IMR-90 (cell line): ENCODE measurements around the gene FAM53B. TPM values are rescaled to one million over a fixed set of nuclear protein-coding genes. Genes with fewer than 3 reads are reported as not detected.

ENCODE experiments used
- ATAC-seq: fragments of 200-7000 bp; cut with Tn5 transposase; 2 replicates; pipeline ENCODE4 v1.9.1; 2020; ENCODE audit warnings: low read depth, mild to moderate bottlenecking, moderate library complexity
- BruUV-seq: library from RNA; stranded (reverse); fragments of 400-500 nt; replicated peaks from 2 replicates; lab custom pipeline; 2021; lab: Mats Ljungman, UMichigan
- CTCF ChIA-PET: fragments of 300-600 bp; formaldehyde crosslinking; extraction: SDS; loops from one replicate; lab custom pipeline; 2021; ENCODE audit warnings: antibody characterized with exemption; lab: Yijun Ruan, JAX
- POLR2A ChIA-PET: fragments of 300-600 bp; sonication (Branson Sonifier 250); formaldehyde crosslinking; loops from one replicate; lab custom pipeline; 2022; ENCODE audit warnings: antibody characterized with exemption; ENCODE audit not compliant: unreplicated experiment; lab: Charles Lee
- DNase-seq: peaks from one replicate; pipeline ENCODE4 v3.0.0; 2013
- H2AFZ ChIP-seq: replicated peaks from 2 replicates; pipeline ENCODE3; 2013; ENCODE audit warnings: low read length, mild to moderate bottlenecking; ENCODE audit not compliant: poor library complexity
- H2AK5ac ChIP-seq: 2 replicates; pipeline ENCODE4 v1.6.1; 2013; ENCODE audit warnings: low read depth, low read length, inconsistent platforms
- H2AK9ac ChIP-seq: replicated peaks from 2 replicates; pipeline ENCODE3; 2013; ENCODE audit warnings: mild to moderate bottlenecking, low read depth, low read length, moderate library complexity; ENCODE audit not compliant: poor library complexity
- H2BK120ac ChIP-seq: 2 replicates; pipeline ENCODE4 v1.6.1; 2013; ENCODE audit warnings: low read depth, low read length, inconsistent platforms
- H2BK15ac ChIP-seq: 3 replicates; pipeline ENCODE4 v1.6.1; 2013; ENCODE audit warnings: low read depth, low read length, inconsistent platforms
- H2BK20ac ChIP-seq: 2 replicates; pipeline ENCODE4 v1.6.1; 2013; ENCODE audit warnings: low read depth, mild to moderate bottlenecking, inconsistent platforms, low read length, moderate library complexity
- H2BK5ac ChIP-seq: 2 replicates; pipeline ENCODE4 v1.6.1; 2013; ENCODE audit warnings: mild to moderate bottlenecking, low read depth, low read length, inconsistent platforms; ENCODE audit not compliant: poor library complexity, severe bottlenecking
- H3K14ac ChIP-seq: replicated peaks from 2 replicates; pipeline ENCODE4 v1.6.1; 2013; ENCODE audit warnings: low read depth, low read length, inconsistent platforms
- H3K18ac ChIP-seq: 2 replicates; pipeline ENCODE4 v1.6.1; 2013; ENCODE audit warnings: low read depth, low read length, control low read depth
- H3K23ac ChIP-seq: 2 replicates; pipeline ENCODE4 v1.6.1; 2013; ENCODE audit warnings: low read depth, low read length, inconsistent platforms
- H3K27ac ChIP-seq: 2 replicates; pipeline ENCODE4 v1.5.1; 2013; ENCODE audit warnings: mild to moderate bottlenecking, control low read depth, low read length; ENCODE audit not compliant: insufficient read depth
- H3K27me3 ChIP-seq: 2 replicates; pipeline ENCODE4 v1.6.1; 2013; ENCODE audit warnings: low read length; ENCODE audit not compliant: control insufficient read depth, insufficient read depth
- H3K36me3 ChIP-seq: 2 replicates; pipeline ENCODE4 v1.6.1; 2013; ENCODE audit warnings: low read length, mixed read lengths; ENCODE audit not compliant: control insufficient read depth, insufficient read depth
- H3K4ac ChIP-seq: 2 replicates; pipeline ENCODE4 v1.6.1; 2013; ENCODE audit warnings: low read depth, low read length, inconsistent platforms
- H3K4me1 ChIP-seq: 2 replicates; pipeline ENCODE4 v1.6.1; 2013; ENCODE audit warnings: low read length, mixed read lengths; ENCODE audit not compliant: control insufficient read depth, insufficient read depth
- H3K4me2 ChIP-seq: 2 replicates; pipeline ENCODE4 v1.6.1; 2013; ENCODE audit warnings: low read depth, mild to moderate bottlenecking, control low read depth, low read length, moderate library complexity
- H3K4me3 ChIP-seq: 2 replicates; pipeline ENCODE4 v1.5.1; 2013; ENCODE audit warnings: low read depth, mild to moderate bottlenecking, control low read depth, low read length, moderate library complexity; ENCODE audit not compliant: insufficient read depth
- H3K56ac ChIP-seq: 2 replicates; pipeline ENCODE4 v1.6.1; 2013; ENCODE audit warnings: low read length, inconsistent platforms; ENCODE audit not compliant: insufficient read depth; ENCODE audit errors: extremely low read depth
- H3K79me1 ChIP-seq, 2 experiments: 2 replicates each; pipeline ENCODE4 v1.6.1; 2013; ENCODE audit warnings: low read length in 2 of 2, inconsistent platforms in 1 of 2, low read depth in 1 of 2
- H3K9ac ChIP-seq: 2 replicates; pipeline ENCODE4 v1.6.1; 2013; ENCODE audit warnings: low read depth, low read length, control low read depth
- H3K9me1 ChIP-seq: 2 replicates; pipeline ENCODE4 v1.6.1; 2013; ENCODE audit warnings: low read length, inconsistent platforms; ENCODE audit not compliant: insufficient read depth
- H3K9me3 ChIP-seq: 2 replicates; pipeline ENCODE4 v1.6.1; 2013; ENCODE audit warnings: low read length; ENCODE audit not compliant: control insufficient read depth, insufficient read depth
- H4K20me1 ChIP-seq: 2 replicates; pipeline ENCODE4 v1.6.1; 2013; ENCODE audit warnings: low read length, inconsistent platforms; ENCODE audit not compliant: insufficient read depth
- H4K5ac ChIP-seq: 2 replicates; pipeline ENCODE4 v1.6.1; 2013; ENCODE audit warnings: mild to moderate bottlenecking, low read depth, low read length, control low read depth
- H4K8ac ChIP-seq, 2 experiments: 2 replicates each; pipeline ENCODE4 v1.6.1; 2013; ENCODE audit warnings: low read depth in 2 of 2, low read length in 2 of 2, control low read depth in 1 of 2, inconsistent platforms in 1 of 2
- H4K91ac ChIP-seq: 2 replicates; pipeline ENCODE4 v1.6.1; 2013; ENCODE audit warnings: low read depth, low read length, inconsistent platforms; ENCODE audit not compliant: insufficient read depth
- CHD1 ChIP-seq: IDR thresholded peaks from 2 replicates; pipeline ENCODE4 v1.6.1; 2012; ENCODE audit warnings: low read depth, low read length, improper control_type of control experiment
- MXI1 ChIP-seq: IDR thresholded peaks from 2 replicates; pipeline ENCODE4 v1.6.1; 2012; ENCODE audit warnings: low read depth, mild to moderate bottlenecking, low read length, moderate library complexity, borderline replicate concordance
- NFE2L2 ChIP-seq: fragments of 150-350 bp; IDR thresholded peaks from 2 replicates; pipeline ENCODE4 v1.6.1; 2016; ENCODE audit warnings: low read depth, mild to moderate bottlenecking, low read length
- POLR2A ChIP-seq: IDR thresholded peaks from 2 replicates; pipeline ENCODE4 v1.6.1; 2012; ENCODE audit warnings: mild to moderate bottlenecking, low read depth, low read length
- RFX5 ChIP-seq: IDR thresholded peaks from 2 replicates; pipeline ENCODE4 v1.8.0; 2012; ENCODE audit warnings: low read depth, mild to moderate bottlenecking, low read length, moderate library complexity
- WGBS, 2 experiments: methylation state at CpG; one replicate each; pipeline versions ENCODE4 v1.1.5 to v1.1.7; 2013; ENCODE audit warnings: missing lambda C conversion rate in 2 of 2; ENCODE audit not compliant: insufficient read length in 1 of 2; ENCODE audit errors: extremely low coverage in 2 of 2; 5-methylcytosine and 5-hydroxymethylcytosine counted together
- dilution Hi-C: fragments of 300-500 bp; cut with HindIII; formaldehyde crosslinking; loops from one replicate; pipeline ENCODE4 v1.14.3; 2018; ENCODE audit warnings: low sequenced_read_pairs; ENCODE audit not compliant: unreplicated experiment
- in situ Hi-C: fragments of 300-500 bp; cut with MboI; formaldehyde crosslinking; loops from 3 replicates; pipeline ENCODE4 v1.14.3; 2019; ENCODE audit warnings: low sequenced_read_pairs, inconsistent platforms, mixed read lengths
- intact Hi-C: fragments of 100-400 bp; cut with micrococcal nuclease; formaldehyde crosslinking; loops from 2 replicates; pipeline ENCODE4 v1.10.0; 2022
- polyA plus RNA-seq, 3 experiments: library from polyadenylated mRNA; depleted of rRNA; stranded (reverse); fragments of >200 nt; gene quantifications; 2 replicates each; pipeline ENCODE4 v1.2.3, GENCODE V29; 2012; ENCODE audit warnings: low replicate concordance in 1 of 3
- total RNA-seq: library from RNA; depleted of rRNA; stranded (reverse); fragments of >200 nt; gene quantifications from 2 replicates; pipeline ENCODE4 v1.2.3, GENCODE V29; 2012
- TF ChIP-seq, protein P1 (sequence below): fragments of 150-350 bp; IDR thresholded peaks from 2 replicates; pipeline ENCODE4 v1.6.1; 2017; ENCODE audit warnings: mild to moderate bottlenecking, antibody characterized with exemption, low read length, low read depth
- TF ChIP-seq, protein P2 (sequence below): conservative IDR thresholded peaks from 2 replicates; pipeline ENCODE4 v1.5.1; 2012; ENCODE audit warnings: mild to moderate bottlenecking, low read depth, low read length, improper control_type of control experiment

Gene FAM53B
- total and polyA plus RNA-seq, 2 of the 4 experiments (the other 2 are of a cell fraction) = 3.8 to 5.7 TPM

DNA sequence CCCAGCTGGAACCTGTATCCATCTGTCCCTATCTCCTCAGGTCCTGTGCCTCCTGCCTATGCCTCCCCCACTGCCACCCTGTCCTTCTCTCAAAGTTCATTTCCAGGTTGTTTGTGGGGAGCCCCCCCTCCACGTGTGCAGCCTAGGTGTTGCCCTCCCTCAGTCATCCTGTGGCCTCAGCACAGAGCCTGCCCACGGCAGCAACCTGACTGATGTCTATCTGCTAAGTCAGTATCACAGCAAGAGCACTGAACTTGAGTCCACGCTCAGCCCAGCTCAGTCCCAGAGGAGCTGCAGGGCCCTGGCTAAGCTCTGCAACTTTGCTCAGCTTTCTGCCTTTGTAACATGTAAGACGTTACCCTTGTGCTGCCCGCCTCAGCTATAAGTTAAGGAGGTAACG, 28.7 kb downstream of the FAM53B start:
- Histone ChIP-seq H2AK5ac (no peak overlapping the region), H3K4ac (no peak overlapping the region), H3K9me1 (peaks cover 3% of the 10 kb centered on the region; the same call in 1 of the 2 replicates), H3K56ac (no peak overlapping the region), H2BK15ac (no peak overlapping the region), H4K91ac (no peak overlapping the region), H3K18ac (no peak overlapping the region), H3K79me1 (peaks cover 5 to 20% of the 10 kb centered on the region in 2 experiments; a peak in 2 of 4 replicates), H2BK120ac (no peak overlapping the region), H3K36me3 (no peaks in the 10 kb centered on the region), H4K20me1 (no peaks in the 10 kb centered on the region; the same call in 1 of the 2 replicates), H3K27me3 (no peaks in the 10 kb centered on the region), H3K27ac (no peak overlapping the region), H3K9me3 (no peaks in the 10 kb centered on the region), H3K4me1 (peaks cover 3% of the 10 kb centered on the region; the same call in 1 of the 2 replicates), H2BK5ac (no peak overlapping the region), H2AFZ (no peak overlapping the region), H3K14ac (no peak overlapping the region), H2AK9ac (no peak overlapping the region), H3K9ac (no peak overlapping the region), H2BK20ac (no peak overlapping the region), H4K5ac (no peak overlapping the region), H4K8ac (no peak overlapping the region), H3K23ac (no peak overlapping the region), H3K4me3 (no peak overlapping the region), H3K4me2 (no peak overlapping the region)
- TF ChIP-seq POLR2A (no peak), MXI1 (no peak), NFE2L2 (no peak), RFX5 (no peak), CHD1 (no peak)
- TF ChIP-seq, protein P1, sequence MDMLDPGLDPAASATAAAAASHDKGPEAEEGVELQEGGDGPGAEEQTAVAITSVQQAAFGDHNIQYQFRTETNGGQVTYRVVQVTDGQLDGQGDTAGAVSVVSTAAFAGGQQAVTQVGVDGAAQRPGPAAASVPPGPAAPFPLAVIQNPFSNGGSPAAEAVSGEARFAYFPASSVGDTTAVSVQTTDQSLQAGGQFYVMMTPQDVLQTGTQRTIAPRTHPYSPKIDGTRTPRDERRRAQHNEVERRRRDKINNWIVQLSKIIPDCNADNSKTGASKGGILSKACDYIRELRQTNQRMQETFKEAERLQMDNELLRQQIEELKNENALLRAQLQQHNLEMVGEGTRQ = no peak
- TF ChIP-seq, protein P2, sequence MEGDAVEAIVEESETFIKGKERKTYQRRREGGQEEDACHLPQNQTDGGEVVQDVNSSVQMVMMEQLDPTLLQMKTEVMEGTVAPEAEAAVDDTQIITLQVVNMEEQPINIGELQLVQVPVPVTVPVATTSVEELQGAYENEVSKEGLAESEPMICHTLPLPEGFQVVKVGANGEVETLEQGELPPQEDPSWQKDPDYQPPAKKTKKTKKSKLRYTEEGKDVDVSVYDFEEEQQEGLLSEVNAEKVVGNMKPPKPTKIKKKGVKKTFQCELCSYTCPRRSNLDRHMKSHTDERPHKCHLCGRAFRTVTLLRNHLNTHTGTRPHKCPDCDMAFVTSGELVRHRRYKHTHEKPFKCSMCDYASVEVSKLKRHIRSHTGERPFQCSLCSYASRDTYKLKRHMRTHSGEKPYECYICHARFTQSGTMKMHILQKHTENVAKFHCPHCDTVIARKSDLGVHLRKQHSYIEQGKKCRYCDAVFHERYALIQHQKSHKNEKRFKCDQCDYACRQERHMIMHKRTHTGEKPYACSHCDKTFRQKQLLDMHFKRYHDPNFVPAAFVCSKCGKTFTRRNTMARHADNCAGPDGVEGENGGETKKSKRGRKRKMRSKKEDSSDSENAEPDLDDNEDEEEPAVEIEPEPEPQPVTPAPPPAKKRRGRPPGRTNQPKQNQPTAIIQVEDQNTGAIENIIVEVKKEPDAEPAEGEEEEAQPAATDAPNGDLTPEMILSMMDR = no peak
- intact Hi-C loops (no loop called here), dilution Hi-C loops (no loop called here), in situ Hi-C loops (no loop called here)
- CTCF ChIA-PET = no interaction called here
- 100% methylated on average over 1 of the region's 6 CpGs; no CpG with 5 or more reads in 1 of the 2 experiments for WGBS, 2 experiments
- BruUV-seq = no TSS peak
- no peak for DNase-seq
- POLR2A ChIA-PET = no interaction called here
- no peak for ATAC-seq
